T-helper 2 cell treated with Interferon-gamma antibody and Interleukin-4, amounts not matched to agents 5 μg/mL and 100 μg/mL, for 36 hours (primary cell): ENCODE measurements around the gene PCDHB8.
"Not testable (repeated sequence)": the region's sequence is repeated elsewhere in the genome, so short reads cannot be mapped to it uniquely, and the experiment has no call there.

Source experiments
- DNase-seq: peaks from one replicate; pipeline ENCODE4 v3.0.0; 2021; ENCODE audit warnings: low spot score
- H3K27ac Mint-ChIP-seq: one replicate; pipeline ENCODE4 v1.8.0; 2021; ENCODE audit warnings: mild to moderate bottlenecking, mixed read lengths
- H3K27me3 Mint-ChIP-seq: one replicate; pipeline ENCODE4 v1.8.0; 2021; ENCODE audit warnings: low read depth, mixed read lengths
- H3K36me3 Mint-ChIP-seq: one replicate; pipeline ENCODE4 v1.8.0; 2021; ENCODE audit warnings: low read depth, mixed read lengths
- H3K4me1 Mint-ChIP-seq: one replicate; pipeline ENCODE4 v1.8.0; 2021; ENCODE audit warnings: low read depth, mixed read lengths
- H3K4me3 Mint-ChIP-seq: one replicate; pipeline ENCODE4 v1.8.0; 2022; ENCODE audit warnings: mild to moderate bottlenecking, moderate library complexity, mixed read lengths
- H3K9me3 Mint-ChIP-seq: one replicate; pipeline ENCODE4 v1.8.0; 2021; ENCODE audit warnings: mixed read lengths

The PCDHB8 gene

GRCh38 chr5:141199359-141200235, 22.0 kb downstream of the PCDHB8 start, which contains the start of gene PCDHB11:
Gene PCDHB11, plus strand, starts transcription at chr5:141199627. Its CDS starts 148 bp downstream, at chr5:141199775.
- no peaks in the 10 kb centered on the region for H3K36me3 Mint-ChIP-seq
- H3K27ac Mint-ChIP-seq: no peak within 1 kb of the TSS
- no peaks in the 10 kb centered on the region for H3K27me3 Mint-ChIP-seq
- no peak for DNase-seq
- H3K4me3 Mint-ChIP-seq: no peak within 1 kb of the TSS
- H3K4me1 Mint-ChIP-seq: no peaks in the 10 kb centered on the region
- peaks cover 48% of the 10 kb centered on the region for H3K9me3 Mint-ChIP-seq

DNA sequence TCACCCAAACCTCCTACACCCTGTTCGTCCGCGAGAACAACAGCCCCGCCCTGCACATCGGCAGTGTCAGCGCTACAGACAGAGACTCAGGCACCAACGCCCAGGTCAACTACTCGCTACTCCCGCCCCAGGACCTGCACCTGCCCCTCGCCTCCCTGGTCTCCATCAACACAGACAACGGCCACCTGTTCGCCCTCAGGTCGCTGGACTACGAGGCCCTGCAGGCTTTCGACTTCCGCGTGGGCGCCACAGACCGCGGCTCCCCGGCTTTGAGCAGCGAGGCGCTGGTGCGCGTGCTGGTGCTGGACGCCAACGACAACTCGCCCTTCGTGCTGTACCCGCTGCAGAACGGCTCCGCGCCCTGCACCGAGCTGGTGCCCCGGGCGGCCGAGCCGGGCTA, 23.5 kb downstream of the PCDHB8 start:
- not testable (repeated sequence) for H3K27ac Mint-ChIP-seq, H3K36me3 Mint-ChIP-seq, H3K4me3 Mint-ChIP-seq, DNase-seq, H3K27me3 Mint-ChIP-seq, H3K4me1 Mint-ChIP-seq
- peaks cover 44% of the 10 kb centered on the region for H3K9me3 Mint-ChIP-seq

DNA sequence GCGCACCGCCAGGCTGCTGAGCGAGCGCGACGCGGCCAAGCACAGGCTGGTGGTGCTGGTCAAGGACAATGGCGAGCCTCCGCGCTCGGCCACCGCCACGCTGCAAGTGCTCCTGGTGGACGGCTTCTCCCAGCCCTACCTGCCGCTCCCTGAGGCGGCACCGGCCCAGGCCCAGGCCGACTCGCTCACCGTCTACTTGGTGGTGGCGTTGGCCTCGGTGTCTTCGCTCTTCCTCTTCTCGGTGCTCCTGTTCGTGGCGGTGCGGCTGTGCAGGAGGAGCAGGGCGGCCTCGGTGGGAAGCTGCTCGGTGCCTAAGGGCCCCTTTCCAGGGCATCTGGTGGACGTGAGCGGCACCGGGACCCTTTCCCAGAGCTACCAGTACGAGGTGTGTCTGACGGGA, 24.1 kb downstream of the PCDHB8 start:
- peaks cover 39% of the 10 kb centered on the region for H3K9me3 Mint-ChIP-seq
- H3K27ac Mint-ChIP-seq, H3K4me1 Mint-ChIP-seq, DNase-seq, H3K27me3 Mint-ChIP-seq, H3K36me3 Mint-ChIP-seq, H3K4me3 Mint-ChIP-seq: not testable (repeated sequence)

GRCh38 chr5:141208478-141208877, 30.9 kb downstream of the PCDHB8 start, which contains the start of gene PCDHB12:
Gene PCDHB12, plus strand, starts transcription at chr5:141208719. Its CDS starts 189 bp downstream, at chr5:141208908.
- Mint-ChIP-seq H3K9me3 (peaks cover 12% of the 10 kb centered on the region), H3K4me3 (no peak within 1 kb of the TSS), H3K4me1 (no peaks in the 10 kb centered on the region), H3K27me3 (no peaks in the 10 kb centered on the region), H3K27ac (no peak within 1 kb of the TSS), H3K36me3 (no peaks in the 10 kb centered on the region)
- DNase-seq: no peak

- not testable (repeated sequence) for H3K27me3 Mint-ChIP-seq, H3K4me3 Mint-ChIP-seq, H3K36me3 Mint-ChIP-seq, H3K27ac Mint-ChIP-seq, H3K4me1 Mint-ChIP-seq, DNase-seq
- H3K9me3 Mint-ChIP-seq: peaks cover 21% of the 10 kb centered on the region
Observed at GRCh38 chr5:141210281-141210680, 32.7 kb downstream of the PCDHB8 start.

GRCh38 chr5:141210849-141211248, 33.3 kb downstream of the PCDHB8 start:
- H3K36me3 Mint-ChIP-seq, H3K27me3 Mint-ChIP-seq, H3K4me3 Mint-ChIP-seq, H3K4me1 Mint-ChIP-seq, DNase-seq, H3K27ac Mint-ChIP-seq: not testable (repeated sequence)
- peaks cover 23% of the 10 kb centered on the region for H3K9me3 Mint-ChIP-seq

DNA sequence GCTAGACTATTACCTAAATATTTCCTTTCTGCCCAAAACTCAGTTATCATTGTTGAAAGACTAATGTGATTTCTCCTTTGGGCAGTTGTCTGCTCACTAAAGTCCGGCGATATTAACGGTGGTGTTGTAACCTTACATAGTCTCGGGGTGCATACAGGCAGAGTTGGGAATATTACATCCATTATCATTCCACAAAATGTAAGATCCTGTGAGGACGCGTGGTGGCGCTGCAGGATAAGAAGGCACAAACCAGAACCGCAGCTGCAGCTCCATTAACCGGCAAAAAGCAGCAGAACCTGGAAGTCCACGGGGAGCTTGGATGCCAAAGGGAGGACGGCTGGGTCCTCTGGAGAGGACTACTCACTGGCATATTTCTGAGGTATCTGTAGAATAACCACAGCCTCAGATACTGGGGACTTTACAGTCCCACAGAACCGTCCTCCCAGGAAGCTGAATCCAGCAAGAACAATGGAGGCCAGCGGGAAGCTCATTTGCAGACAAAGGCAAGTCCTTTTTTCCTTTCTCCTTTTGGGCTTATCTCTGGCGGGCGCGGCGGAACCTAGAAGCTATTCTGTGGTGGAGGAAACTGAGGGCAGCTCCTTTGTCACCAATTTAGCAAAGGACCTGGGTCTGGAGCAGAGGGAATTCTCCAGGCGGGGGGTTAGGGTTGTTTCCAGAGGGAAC, 36.2 kb downstream of the PCDHB8 start, which contains the start of gene PCDHB13:
PCDHB13 (plus strand) TSS at position 264 of the 684 bp plus-strand sequence; CDS start at position 469, 205 bp downstream.
- DNase-seq: not testable (repeated sequence)

GRCh38 chr5:141214583-141214982, 37.0 kb downstream of the PCDHB8 start:
- not testable (repeated sequence) for H3K4me1 Mint-ChIP-seq, DNase-seq, H3K27me3 Mint-ChIP-seq, H3K36me3 Mint-ChIP-seq, H3K4me3 Mint-ChIP-seq, H3K27ac Mint-ChIP-seq
- H3K9me3 Mint-ChIP-seq: peaks cover 33% of the 10 kb centered on the region

More for the DNA sequence above, 36.2 kb downstream of the PCDHB8 start, which contains the start of gene PCDHB13:
- H3K27ac Mint-ChIP-seq, H3K36me3 Mint-ChIP-seq, H3K4me1 Mint-ChIP-seq, H3K27me3 Mint-ChIP-seq, H3K4me3 Mint-ChIP-seq: not testable (repeated sequence)
- H3K9me3 Mint-ChIP-seq: peaks cover 32% of the 10 kb centered on the region

DNA sequence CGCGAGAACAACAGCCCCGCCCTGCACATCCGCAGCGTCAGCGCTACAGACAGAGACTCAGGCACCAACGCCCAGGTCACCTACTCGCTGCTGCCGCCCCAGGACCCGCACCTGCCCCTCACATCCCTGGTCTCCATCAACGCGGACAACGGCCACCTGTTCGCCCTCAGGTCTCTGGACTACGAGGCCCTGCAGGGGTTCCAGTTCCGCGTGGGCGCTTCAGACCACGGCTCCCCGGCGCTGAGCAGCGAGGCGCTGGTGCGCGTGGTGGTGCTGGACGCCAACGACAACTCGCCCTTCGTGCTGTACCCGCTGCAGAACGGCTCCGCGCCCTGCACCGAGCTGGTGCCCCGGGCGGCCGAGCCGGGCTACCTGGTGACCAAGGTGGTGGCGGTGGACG, 37.9 kb downstream of the PCDHB8 start:
- not testable (repeated sequence) for H3K27me3 Mint-ChIP-seq, H3K27ac Mint-ChIP-seq, H3K4me3 Mint-ChIP-seq, H3K36me3 Mint-ChIP-seq, H3K4me1 Mint-ChIP-seq, DNase-seq
- H3K9me3 Mint-ChIP-seq: peaks cover 34% of the 10 kb centered on the region

DNA sequence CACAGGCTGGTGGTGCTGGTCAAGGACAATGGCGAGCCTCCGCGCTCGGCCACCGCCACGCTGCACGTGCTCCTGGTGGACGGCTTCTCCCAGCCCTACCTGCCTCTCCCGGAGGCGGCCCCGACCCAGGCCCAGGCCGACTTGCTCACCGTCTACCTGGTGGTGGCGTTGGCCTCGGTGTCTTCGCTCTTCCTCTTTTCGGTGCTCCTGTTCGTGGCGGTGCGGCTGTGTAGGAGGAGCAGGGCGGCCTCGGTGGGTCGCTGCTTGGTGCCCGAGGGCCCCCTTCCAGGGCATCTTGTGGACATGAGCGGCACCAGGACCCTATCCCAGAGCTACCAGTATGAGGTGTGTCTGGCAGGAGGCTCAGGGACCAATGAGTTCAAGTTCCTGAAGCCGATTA, 38.4 kb downstream of the PCDHB8 start:
- peaks cover 34% of the 10 kb centered on the region for H3K9me3 Mint-ChIP-seq
- not testable (repeated sequence) for DNase-seq, H3K36me3 Mint-ChIP-seq, H3K27me3 Mint-ChIP-seq, H3K4me1 Mint-ChIP-seq, H3K27ac Mint-ChIP-seq, H3K4me3 Mint-ChIP-seq

DNA sequence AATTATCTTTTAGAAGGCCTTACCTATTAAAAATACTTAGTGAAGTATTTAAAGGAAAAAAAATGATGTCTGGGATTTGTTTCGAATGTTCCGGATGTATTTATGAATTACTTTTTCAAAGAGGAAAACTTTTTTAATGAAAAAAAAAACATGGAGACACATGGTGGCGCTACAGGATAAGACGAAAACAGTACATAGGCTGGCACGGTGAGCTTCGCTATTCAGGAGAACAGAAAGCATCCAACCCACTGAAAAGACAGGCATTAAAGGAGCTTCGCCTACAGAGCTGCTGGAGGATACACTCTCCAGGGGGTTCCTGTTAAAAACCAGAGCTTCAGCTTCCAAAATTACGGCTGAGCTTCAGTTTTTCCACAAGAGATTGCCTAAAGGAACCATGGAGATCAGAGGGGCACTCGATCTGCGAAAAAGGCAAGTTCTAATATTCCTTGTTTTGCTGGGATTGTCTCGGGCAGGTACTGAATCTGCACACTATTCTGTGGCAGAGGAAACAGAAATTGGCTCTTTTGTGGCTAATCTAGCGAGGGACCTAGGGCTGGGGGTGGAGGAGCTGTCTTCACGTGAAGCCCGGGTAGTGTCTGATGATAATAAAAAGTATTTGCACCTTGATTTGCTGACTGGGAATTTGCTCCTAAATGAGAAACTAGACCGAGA, 45.7 kb downstream of the PCDHB8 start, which contains the start of gene PCDHB14:
PCDHB14 (plus strand) TSS at position 232 of the 672 bp plus-strand sequence; CDS start at position 395, 163 bp downstream.
- H3K27me3 Mint-ChIP-seq: no peaks in the 10 kb centered on the region
- H3K36me3 Mint-ChIP-seq: no peaks in the 10 kb centered on the region
- H3K4me1 Mint-ChIP-seq: no peaks in the 10 kb centered on the region
- DNase-seq: no peak
- no peak within 1 kb of the TSS for H3K4me3 Mint-ChIP-seq
- H3K27ac Mint-ChIP-seq: no peak within 1 kb of the TSS
- peaks cover 31% of the 10 kb centered on the region for H3K9me3 Mint-ChIP-seq

DNA sequence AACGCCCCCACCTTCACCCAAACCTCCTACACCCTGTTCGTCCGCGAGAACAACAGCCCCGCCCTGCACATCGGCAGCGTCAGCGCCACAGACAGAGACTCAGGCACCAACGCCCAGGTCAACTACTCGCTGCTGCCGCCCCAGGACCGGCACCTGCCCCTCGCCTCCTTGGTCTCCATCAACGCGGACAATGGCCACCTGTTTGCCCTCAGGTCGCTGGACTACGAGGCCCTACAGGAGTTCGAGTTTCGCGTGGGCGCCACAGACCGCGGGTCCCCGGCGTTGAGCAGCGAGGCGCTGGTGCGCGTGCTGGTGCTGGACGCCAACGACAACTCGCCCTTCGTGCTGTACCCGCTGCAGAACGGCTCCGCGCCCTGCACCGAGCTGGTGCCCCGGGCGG, 47.3 kb downstream of the PCDHB8 start:
- H3K4me1 Mint-ChIP-seq, H3K27ac Mint-ChIP-seq, H3K4me3 Mint-ChIP-seq, H3K27me3 Mint-ChIP-seq, H3K36me3 Mint-ChIP-seq, DNase-seq: not testable (repeated sequence)
- peaks cover 31% of the 10 kb centered on the region for H3K9me3 Mint-ChIP-seq

DNA sequence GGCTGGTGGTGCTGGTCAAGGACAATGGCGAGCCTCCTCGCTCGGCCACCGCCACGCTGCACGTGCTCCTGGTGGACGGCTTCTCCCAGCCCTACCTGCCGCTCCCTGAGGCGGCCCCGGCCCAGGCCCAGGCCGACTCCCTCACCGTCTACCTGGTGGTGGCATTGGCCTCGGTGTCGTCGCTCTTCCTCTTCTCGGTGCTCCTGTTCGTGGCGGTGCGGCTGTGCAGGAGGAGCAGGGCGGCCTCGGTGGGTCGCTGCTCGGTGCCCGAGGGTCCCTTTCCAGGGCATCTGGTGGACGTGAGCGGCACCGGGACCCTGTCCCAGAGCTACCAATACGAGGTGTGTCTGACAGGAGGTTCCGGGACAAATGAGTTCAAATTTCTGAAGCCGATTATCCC, 47.8 kb downstream of the PCDHB8 start:
- H3K9me3 Mint-ChIP-seq: peaks cover 27% of the 10 kb centered on the region
- DNase-seq, H3K4me3 Mint-ChIP-seq, H3K27ac Mint-ChIP-seq, H3K4me1 Mint-ChIP-seq, H3K36me3 Mint-ChIP-seq, H3K27me3 Mint-ChIP-seq: not testable (repeated sequence)
